HG02678 (cell line): Measurements from ENCODE around the gene APCDD1.

Source experiments
- ATAC-seq: cut with Tn5 transposase; IDR thresholded peaks from one replicate; pipeline ENCODE4 v1.9.1; 2021; ENCODE audit warnings: mild to moderate bottlenecking, moderate library complexity; ENCODE audit not compliant: unreplicated experiment

Gene APCDD1

DNA sequence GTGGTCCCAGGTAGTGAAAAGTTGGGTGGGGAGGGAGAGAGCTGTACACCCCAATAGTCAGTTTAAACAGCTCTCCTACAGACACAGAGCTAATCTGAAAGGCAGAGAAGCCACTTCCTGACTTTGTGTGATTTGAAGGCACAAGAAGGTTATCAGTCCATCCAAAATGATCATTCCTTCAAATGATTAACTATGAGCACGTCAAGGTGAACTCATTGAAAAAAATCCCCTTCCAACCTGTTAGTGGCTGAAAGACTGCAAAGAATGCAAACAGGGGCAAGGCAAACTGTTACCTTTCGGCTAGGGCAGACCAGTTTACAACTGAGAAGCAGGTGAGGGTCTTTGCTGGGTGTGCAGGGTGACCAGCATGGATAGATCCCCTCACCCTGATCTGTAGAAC, 22.8 kb upstream of the APCDD1 start:
- no peak for ATAC-seq

DNA sequence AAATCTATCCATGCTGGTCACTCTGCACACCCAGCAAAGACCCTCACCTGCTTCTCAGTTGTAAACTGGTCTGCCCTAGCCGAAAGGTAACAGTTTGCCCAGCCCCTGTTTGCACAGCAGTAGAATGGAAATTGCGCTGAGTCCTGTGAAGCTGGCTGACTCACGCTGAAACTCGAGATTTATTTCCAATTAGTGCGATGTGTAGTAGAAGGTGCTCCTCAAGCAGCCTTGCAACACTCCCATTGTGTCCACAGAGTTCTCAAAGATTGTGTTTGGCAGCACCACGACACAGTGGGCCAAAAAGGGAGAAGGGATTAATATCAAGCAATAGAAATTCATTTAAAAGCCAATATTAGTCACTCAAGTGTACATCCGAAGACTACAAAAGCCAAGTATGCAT, 21.7 kb upstream of the APCDD1 start:
- no peak for ATAC-seq

DNA sequence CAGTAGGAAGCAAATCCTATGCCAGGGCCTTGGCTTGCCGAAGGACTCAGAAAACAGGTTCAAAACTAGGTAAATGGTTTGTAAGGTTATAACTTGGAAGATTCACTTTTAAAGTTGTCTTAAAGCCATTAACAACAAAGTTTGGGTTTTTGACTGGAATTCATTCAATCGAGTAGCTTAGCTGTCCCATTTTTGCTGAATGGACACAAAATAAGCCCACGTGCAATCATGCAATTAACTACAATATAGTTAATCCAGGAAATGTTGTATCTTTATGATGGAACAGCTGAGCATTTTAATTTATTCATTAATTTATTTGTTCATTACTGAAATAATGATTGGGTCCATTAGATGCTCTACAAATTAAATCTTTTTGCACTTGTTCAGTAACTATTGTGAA, 18.3 kb upstream of the APCDD1 start:
- ATAC-seq: no peak

DNA sequence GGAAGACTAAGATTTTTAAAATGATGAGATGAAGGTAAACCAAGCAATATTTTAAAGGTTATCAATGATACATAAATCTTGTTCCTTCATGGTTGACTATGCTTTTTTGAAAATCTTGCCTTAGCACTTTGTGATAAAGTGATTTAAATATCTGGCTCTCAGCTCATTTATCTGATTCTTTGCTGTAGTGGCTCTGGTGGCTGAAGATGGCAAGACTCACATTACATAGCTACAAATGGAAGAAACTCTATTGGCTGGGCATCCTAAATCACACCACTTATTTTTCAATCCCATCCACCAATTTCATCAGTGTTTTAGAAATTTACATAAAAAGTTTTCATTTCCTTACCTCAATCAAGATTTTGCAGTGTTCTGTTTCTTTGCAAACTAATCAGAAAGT, 16.6 kb upstream of the APCDD1 start:
- ATAC-seq: no peak

DNA sequence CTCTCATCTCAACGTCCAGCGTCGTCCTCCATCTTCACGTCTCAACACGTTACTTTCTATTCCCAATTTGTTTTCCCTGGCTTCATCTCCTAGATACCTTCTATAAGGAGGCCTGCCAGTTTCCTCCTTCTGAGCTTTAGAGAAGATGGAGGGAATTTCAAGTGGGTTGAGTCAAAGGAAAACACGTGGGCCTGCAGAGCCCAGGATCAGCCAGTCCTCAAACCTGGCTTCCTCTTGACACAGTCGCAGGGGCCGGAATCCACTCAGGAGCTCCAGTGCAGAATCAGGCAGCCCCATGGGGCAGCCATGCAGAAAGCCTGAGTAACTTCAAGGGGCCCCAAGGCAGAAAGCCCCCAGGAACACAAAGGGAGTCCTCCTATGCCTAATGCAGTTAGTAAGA, 14.5 kb upstream of the APCDD1 start:
- no peak for ATAC-seq

DNA sequence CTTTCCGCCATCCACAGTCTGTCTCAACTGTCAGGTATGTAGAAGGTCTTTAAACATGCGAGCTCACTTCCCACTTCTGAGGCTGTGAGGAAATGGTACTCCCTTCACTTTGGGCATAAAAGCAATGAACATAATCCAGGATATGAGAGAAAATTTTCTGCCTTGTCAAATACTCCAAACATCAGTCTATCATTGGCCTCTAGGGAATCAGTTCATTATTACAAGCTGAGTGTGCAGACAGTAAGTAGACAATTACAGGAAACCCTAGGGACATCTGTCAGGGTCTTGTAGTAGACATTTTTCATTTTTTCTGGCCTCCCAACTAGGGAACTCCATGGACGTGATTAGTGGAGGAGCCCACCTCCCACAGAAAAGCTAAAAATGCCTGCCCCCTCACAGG, 13.6 kb upstream of the APCDD1 start:
- no peak for ATAC-seq

DNA sequence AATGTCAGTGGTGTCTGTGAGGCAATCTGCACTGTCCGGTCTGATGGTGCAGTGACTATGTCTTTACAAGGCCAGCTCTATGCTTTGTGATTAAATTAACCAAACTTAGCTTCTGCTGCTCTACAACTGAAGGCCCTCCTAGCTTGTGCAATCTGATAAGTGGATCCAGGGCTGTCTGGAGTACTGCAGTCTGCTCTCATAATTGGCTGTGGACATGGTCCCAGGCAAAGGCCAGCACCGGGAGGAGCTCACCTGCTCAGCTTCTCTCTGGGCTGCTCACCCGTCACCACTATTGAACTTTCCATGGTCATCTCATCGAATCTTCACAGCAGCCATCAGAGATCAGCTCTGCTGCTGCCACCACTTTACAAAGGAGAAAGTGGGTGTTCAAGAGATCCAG, 13.0 kb upstream of the APCDD1 start:
- no peak for ATAC-seq

DNA sequence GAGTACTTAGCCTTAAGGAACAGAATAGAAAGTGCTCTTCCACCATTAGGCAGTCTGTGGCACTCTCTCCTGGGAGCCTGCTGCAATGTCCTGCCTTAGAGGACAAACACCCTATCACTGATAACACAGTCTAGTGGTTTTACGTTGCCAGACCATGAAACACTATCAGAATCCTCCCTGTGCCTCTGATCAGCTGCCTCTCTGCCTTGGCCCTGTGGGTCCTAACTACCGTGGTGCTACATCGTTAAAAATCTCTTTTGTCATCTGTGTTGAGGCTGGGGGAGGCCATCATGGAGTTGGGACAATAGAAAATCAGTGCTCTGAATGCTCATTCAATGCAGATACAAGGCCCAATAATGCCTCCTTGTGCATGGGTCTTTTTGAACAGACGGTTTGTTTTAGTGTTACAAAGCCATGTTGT, 11.9 kb upstream of the APCDD1 start:
- ATAC-seq: no peak

DNA sequence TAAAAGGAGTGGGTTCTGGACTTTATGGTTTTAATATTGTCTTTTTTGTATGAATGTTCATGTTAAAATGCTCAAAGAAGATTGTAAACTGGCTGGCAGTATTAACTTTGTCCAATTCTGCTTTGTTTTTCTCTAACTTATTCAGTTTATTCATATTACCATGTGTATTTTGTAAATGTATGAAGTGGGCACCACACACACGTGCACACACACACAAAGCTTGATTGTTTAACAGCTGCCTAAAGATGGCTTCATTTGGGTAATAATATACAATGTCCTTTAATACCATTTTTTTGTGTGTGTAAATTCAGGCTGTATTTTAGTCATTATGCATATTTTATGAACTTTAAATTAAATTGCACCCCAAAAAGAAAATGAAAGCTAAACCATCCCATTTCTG, 11.4 kb upstream of the APCDD1 start:
- ATAC-seq: no peak

DNA sequence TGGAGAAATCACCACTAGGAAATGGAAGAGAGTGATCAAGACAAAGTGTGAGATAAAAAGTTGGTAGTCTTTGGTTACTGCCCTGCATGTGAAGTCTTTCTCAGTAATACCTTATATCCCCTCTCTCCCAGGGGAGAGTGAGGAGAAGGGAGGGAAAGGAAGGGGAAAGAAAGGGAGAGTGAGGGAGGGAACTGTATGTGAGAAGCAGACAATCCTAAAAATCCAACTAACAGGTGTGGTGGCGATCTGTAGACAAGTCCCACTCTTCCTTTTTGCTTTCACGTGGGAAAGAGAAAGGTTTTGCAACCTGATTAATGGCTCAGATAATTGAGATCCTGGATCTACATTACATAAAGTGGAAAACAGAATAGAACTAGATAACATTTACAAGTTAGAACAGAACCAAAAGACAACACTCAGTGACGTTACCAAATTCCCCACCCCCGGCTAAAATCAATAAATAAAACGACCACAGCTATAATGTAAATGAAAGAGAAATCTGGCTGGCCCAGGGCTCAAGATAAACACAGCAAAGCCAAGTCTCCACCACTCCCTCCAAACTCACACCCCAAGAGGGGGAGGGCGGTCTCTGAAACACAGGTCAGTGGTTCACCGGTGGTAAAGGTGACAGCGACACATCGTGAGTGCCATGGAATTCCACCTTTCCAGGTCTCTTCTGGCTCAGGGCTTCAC, 10.0 kb upstream of the APCDD1 start:
- ATAC-seq: no peak

DNA sequence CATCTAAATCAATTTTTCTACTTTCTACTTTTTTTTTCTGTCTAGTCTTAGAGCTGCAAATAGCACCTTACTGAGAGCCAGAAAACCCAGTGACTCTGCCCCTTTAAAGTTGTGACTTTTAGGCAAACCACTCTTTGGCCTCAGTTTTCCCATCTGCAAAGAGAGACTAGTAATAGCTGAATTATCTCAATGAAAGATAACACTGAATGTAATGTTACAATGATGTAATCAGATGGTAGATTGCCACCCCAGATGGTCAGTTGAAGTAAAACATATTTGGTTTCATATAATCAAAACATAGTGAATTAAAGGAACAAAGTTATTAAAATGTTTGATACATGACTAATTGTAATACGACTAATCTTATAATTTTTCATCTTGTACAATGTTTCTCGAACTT, 5.0 kb upstream of the APCDD1 start:
- ATAC-seq: no peak

DNA sequence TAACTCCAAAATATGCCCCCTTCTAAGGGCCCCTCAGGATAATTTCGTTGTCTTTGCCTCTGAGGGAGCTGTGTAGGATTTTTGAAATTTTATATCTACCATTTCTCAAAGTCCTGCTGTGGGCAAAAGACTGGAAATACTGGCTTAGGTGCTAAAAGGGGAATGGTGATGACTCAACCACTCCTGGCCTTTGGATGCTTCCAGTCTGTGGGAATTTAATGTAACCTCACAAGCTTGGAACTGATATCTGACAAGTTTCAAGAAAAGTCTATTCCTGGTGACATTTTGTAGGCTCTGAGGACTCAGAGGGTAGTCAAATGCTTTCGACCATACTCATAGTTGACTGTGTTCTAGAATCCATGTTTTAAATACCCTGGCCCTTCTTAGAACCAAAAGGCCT, 3.4 kb upstream of the APCDD1 start:
- no peak for ATAC-seq

DNA sequence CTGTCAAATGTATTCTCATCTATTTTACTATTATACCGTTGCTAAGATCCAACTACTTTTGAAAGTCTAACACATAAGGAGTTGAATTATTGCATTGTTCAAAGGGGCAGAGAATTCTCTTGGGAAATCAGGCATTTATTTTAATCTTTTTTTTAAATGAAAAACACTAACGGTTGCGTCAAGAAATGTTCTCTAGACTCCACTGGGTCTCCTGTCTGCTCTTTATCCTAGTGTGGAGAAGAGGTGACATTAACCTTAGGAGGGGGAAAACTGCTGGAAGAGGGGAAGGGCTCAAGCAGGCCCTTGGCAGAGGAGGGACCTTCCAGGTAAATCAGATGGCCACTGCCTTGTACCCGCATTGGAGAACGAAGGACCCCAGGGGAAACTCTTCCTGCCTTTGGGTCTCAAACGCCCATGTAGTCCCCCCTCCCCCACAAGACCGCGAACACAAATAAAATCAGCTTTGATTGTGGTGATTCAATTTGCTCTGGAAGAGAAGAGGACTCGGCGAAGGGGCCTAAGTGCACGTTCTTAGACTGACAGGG, 1.1 kb upstream of the APCDD1 start:
- ATAC-seq: no peak

DNA sequence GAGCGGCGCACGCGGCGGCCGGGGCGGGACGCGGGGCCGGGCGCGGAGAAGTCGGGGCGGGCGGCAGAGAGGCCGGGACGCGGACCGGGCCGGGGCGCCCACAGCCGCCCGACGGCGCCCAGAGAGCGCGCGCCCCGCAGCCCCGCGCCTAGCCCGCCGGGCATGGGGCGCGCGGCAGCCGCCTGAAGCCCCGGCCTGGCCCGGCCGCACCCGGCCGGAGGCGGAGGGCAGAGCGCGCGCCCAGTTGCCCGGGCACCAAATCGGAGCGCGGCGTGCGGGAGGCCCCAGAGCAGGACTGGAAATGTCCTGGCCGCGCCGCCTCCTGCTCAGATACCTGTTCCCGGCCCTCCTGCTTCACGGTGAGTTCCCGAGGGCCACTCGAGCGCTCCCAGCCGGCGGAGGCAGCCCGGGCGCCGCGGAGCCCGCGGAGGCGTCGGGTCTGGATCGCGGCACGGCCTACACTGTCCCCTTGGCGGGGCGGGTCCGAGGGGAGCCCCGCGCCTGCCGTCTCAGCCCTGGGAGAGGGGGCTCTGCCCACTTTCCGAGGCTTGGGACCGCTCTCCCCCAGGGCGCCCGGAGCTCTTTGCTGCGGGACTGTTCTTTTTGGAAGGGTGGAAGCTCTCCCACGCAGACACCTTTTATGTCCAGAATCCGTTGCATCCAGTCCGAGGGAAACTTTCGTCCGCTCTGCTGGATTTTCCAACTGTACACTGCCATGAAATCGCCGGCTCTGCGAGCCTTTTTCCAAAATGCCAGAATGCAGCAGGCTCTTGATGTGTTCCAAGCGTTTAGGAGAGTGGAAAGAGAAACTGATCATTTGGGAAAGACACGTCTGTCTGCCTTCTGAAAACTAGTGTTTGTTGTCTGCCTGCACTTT, 484 bp downstream of the APCDD1 start:
- ATAC-seq: no peak

DNA sequence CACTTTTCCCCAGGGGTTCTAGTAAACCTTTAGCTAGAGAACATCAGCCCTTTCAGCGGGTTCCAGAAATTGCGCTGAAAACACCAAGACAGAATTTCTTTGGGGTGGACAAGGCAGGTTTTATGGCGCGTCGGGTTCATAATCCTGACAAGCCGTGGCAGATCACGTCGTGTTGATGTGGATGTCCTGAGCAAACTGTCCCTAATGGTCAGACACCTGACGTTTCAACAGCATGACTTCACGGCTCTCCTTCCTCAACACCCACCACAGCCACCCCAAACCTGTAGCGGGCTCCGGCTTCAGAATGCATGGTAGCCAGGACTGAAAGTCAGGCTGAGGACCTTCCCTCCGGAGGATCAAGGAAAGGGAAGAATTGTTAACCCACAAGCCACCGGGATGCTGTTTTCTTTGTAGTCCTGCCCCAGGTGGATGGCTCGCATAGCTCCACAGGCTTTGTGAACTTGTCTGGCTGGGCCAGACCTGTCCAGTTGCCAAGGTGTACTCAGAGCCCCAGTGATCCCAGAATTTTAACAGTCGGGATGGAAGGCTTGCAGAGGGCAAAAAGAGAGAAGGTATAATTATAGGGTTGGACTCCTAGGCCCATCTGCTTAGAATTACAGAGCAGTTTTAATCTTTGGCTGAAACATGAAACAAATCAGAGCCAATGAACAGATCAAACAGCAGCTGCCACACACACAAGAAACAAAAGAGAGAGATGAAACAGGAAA, 1.5 kb downstream of the APCDD1 start:
- no peak for ATAC-seq

DNA sequence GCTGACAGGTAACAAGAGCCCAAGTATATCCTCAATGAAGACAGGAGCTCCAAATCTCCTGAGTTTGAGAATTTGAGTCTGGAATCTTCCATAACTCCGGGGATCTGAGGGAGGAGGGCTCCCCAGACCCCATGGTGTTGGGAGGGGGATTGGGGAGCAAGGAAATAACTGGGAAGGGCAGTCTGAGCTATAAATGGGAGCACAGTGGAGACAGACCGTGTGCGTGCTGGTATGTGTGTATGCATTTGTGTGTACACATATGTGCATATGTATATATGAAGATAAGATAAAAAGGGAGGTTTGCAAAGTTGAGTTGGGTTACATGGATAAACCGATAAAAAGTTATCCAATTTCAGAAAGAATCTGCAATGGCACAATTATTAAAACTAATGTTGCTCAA, 2.3 kb downstream of the APCDD1 start:
- no peak for ATAC-seq

DNA sequence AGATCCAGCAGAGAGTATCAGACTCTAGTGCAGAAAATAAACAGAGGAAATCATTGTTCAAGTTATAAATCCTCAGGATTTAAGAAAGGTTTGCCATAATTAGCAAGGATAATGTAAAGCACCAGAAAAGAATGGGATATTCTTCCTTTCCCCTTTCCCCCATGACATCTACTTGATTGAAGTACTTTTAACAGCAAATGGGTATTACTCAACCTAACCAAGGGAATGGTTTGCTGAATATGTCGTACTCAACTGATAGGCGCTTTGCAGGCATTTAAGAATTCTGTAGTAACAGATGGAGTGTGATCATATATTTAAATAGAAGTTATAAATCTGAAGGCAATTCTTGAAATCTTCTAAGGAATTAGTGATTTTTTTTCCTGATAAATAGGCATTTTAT, 2.7 kb downstream of the APCDD1 start:
- no peak for ATAC-seq

DNA sequence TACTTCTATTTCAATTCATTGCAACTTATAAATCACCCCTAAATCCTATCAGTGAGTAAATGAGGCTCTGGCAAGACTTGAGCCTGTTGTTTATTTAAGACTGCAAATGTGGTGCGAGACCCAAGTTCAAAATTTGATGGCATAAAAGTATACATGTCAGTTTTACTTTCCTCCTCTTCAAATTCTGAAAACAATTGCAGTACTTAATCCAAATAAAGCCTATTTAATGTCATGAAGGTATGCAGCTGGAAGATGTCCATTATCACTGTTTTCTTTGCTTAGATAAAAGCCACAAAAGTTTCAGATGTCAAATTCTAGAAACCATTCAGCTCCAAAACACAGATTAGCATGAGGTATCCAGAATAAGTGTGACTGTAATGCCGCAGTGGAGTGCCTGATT, 3.3 kb downstream of the APCDD1 start:
- ATAC-seq: no peak

DNA sequence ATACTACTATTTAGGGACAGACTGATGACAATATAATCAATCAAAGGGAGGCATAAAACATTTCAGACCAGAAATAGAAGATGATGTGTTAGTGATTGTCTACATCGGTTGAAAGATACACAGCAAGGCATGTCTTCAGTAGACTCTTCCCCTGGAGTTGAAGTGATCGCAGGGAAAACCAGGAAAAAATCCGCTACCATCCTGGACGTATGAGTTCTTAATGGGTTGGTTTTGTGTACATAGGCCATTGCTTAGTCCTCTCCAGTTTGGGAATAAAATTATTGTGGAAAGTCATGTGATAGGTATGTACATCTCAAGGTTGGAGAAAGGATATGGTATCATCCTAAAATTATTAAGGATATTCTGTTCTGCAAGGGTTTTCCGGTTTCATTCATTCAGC, 4.3 kb downstream of the APCDD1 start:
- no peak for ATAC-seq

DNA sequence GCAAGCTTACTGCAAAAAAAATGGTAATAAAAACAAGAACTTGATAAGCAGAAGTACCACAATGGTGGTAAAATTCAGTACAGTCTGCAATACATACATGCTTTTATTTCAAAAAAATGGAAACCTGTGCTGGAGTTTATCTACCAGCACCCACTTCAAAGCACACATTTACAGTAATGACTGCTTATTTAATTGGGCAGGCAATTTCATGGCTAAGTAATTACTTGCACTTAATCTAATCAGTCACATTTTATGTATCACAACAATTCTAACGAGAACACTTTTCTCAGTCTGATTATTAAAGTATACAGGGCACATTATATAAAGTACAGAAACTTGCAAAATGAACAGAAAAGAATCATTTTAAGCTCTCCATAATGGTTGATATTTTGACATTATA, 5.2 kb downstream of the APCDD1 start:
- no peak for ATAC-seq

DNA sequence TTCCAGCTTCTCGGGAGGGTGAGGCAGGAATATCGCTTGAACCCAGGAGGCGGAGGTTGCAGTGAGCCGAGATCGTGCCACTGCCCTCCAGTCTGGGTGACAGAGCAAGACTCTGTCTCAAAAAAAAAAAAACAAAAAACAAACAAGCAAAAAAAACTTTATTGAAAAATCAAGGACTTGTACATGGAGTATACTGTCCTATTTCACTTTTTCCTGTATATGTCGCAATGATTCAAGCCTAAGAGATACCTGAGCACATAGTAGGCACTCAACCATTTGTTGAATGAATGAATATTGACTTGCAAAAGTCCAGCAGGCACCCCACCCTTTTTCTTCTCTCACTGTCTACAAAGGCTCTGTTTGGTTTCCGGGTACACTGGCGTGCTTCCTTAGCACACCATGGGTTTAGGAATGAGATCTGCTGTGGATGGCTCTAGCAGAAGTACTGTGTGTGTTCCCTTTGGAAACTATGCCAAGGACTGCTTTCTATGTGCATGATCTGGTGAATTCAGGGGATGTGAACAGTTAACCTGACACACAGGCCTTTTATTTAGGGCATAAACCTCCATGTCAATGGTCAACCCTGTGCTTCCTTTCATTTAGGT, 6.1 kb downstream of the APCDD1 start:
- no peak for ATAC-seq
